GM21381 (cell line): ENCODE measurements around the gene RHBDL1.

Experiments used
- ATAC-seq: cut with Tn5 transposase; IDR thresholded peaks from one replicate; pipeline ENCODE4 v1.9.1; 2021; ENCODE audit warnings: mild to moderate bottlenecking, moderate library complexity; ENCODE audit not compliant: unreplicated experiment

Gene RHBDL1

DNA sequence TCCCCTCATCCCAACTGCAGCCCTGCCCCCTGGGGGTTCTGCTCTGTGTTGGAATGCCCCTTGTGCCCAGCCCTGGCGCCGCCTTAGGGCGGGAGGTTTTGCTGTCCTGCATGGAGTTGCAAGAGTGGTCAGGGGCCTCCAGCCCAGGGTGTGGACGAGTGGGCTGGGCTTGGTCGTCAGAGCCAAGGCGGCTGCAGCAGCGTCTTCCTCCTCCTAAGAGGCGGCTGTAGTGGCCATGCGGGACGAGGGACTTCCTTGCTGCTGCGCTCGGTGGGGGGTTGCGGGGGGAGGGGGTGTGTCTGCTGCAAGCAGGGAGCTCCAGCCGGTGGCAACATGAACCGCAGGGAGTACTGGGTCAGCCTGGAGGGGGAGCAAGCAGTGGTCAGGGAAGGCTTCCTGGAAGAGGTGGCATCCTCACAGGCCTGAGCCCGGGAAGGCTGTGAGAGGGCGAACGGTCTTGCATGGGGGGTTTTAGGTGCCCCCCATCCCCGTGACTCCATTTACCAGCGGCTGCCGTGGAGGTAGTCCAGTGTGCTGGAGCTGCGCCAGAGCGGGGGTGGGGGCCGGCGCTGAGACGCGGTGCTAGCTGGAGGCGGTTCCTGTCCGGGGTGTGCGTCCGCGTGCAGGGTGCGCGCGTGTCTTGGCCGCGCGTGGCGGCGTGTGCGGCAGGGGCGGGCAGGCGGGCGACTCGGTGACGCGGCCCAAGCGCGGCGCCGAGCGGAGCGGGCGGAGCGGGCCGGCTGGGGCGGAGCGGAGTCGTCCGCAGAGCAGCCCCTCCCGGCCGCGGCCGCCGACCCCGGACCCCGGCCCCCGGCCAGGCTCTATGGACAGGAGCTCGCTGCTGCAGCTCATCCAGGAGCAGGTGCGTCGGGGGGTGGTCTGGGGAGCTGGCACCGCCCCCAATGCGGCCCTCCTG lies at the start of gene RHBDL1:
Gene RHBDL1 (plus strand): TSS at position 704 of the 916 bp plus-strand sequence. CDS start 120 bp downstream, at position 824.
- no peak for ATAC-seq

DNA sequence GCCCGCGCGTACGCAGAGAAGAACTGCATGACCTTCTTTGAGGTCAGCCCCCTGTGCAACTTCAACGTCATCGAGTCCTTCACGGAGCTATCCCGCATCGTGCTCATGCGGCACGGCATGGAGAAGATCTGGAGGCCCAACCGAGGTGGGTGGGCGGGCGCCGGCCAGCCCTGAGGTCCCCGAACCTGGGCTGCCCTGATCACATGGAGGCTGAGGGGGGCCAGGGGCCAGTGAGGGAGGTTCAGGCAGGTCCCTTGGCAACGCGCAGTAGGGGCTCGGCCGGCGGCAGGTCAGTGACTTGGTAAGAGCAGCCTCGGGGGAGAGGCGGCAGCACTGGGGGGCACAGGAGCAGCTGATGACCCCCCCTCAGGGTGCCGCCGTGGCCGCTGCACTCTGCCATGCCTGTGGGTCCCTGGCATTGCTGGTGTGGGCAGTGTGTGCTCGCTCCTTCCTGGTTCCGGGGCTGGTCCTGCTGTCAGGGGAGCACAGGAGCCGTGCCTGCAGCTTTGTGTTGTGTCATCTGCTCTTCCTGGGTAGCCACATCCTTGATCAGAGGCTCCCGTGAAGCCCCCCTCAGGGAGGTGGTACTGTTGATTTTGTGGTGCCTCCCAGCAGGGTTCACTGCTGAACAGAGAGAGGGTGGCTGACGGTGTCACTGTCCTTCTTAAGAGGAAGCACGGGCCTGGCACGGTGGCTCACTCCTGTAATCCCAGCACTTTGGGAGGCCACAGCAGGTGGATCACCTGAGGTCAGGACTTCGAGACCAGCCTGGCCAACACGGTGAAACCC lies 49.3 kb upstream of the RHBDL1 start:
- no peak for ATAC-seq

DNA sequence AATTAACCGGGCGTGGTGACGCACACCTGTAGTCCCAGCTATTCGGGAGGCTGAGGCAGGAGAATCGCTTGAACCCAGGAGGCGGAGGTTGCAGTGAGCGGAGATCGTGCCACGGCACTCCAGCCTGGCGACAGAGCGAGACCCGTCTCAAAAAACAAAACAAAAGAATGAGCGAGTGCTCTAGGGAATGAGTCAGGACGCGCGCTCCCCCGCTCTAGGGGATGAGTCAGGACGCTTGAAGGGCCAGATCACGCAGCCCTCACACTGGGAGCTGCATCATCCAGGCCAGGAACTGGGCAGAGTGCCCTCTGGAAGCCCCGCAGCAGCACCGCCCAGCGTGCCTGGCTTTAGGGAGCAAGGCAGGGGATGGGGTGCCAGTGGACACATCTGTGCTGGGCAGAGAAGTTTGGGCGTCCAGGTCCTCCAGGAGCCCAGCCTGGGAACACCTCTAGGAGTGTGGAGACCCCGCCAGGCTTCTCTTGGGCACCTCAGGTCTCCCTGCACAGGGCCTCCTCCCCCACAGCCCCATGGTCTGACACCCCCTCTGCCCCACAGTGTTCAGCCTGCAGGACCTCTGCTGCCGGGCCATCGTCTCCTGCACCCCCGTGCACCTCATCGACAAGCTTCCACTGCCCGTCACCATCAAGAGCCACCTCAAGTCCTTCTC lies 48.6 kb upstream of the RHBDL1 start:
- ATAC-seq = no peak

DNA sequence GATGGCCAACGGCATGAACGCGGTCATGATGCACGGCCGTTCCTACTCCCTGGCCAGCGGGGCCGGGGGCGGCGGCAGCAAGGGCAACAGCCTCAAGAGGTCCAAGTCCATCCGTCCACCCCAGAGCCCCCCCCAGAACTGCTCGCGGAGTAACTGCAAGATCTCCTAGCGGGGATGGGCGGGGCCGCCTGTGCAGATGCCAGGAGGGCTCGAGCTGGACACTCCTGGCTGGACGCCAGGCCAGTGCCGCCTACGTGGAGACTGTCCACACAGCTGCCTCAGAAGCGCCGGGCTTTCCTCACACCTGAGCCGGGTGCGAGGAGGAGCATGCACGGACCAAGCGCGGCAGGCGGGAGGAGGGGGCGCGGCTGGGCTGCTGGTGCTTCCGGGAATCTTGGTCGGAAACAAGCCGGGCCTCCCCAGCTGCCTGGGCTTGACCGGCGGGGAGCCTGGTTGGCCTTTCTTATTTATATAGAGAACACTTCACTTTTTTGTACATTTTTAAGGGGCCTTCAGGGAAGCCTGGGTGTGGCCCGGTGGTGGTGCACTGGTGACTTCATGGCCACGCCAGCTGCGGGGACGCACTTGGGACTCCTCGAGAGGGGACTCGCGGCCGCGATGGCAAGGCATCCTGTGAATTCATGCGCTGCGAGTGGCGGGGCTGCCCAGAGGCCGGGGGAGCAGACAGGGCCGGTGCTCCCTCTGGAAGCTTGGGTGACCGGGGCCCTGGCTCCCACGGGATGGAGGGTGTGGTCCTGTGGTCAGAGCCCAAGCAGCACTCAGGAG lies 47.8 kb upstream of the RHBDL1 start:
- no peak for ATAC-seq

DNA sequence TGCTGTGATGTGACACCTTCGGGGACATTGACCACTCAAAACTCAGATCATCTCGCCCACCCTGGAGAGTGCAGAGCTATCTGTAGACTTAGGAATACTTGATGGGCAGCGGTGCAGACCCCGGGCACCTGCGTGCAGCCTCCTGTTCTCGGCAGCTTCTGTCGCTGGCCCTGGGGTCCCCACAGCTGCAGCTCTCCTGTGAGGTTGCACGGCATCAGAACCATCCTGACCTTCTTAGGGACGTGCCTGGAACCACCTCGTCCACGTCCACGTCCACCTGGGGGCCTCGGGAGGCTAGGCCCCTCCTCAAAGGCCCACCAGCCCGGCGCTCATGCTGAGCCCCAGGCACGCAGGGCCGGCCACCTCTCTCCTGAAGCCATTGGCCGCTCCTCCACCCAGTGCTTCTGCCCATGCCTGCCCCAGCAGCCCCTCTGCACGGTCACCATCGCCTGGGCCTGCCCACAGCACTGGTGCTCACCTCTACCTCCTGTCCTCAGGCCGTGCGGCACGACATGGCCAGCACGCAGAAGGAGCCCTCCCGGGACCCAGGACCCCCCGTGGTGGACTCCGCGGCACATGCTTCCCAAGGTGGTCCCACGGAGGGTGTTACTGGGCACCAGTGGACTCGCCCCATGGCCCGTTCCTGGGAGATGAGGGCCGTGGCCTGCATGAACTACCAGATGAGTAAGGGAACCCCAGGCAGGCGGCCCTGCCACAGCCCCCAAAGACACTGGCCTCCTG lies 47.0 kb upstream of the RHBDL1 start:
- ATAC-seq = no peak

DNA sequence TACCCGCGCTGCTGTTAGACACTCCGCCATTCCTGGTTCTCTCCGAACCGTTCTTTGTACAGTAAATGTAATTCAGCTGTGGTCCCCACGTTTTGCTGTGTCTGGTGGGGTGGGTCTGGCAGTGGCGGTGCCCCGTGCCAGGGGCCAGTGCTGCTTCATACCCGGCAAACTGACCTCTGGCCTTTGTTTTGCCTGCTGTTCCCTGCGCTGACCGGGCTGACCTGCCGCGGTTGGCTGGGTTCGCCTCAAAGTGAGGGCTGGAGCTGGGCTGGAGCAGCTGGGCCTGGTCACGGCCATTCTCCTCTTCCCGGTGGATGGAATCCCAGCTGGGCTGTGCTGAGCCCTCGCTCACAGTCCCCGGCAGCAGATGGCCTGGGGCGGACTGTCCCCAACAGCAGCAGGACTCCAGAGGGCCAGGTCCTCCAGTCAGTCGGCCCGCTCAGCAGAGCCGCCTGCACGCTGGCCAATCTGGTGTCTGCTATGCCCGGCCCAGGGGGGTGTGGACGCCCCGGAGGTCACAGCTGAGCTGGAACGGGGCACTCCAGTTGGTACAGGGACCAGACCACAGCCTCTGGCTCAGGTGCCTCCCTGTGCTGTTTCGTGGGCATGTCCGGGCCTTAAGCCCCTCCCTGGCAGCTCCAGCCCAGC lies 46.2 kb upstream of the RHBDL1 start:
- ATAC-seq = no peak

DNA sequence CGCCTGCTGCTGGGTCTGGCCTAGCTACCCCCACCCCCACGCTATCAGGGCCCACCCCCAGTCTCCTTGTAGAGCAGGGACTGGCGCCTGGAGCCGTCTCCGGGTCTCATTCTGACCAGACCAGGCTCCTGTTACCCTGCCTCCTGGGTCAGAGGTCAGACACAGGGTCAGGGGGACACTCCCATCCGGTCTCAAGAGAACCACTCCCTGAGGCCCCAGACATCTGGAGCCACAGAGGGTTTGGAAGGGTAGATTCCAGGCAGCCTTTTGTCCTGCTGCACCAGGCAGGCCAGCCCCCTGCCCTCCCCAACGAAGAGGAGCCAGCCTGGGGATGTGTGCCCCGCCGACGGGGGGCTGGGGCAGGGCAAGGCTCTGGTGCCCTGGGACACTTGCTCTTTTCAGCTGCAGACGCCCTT lies 45.6 kb upstream of the RHBDL1 start:
- ATAC-seq = no peak

DNA sequence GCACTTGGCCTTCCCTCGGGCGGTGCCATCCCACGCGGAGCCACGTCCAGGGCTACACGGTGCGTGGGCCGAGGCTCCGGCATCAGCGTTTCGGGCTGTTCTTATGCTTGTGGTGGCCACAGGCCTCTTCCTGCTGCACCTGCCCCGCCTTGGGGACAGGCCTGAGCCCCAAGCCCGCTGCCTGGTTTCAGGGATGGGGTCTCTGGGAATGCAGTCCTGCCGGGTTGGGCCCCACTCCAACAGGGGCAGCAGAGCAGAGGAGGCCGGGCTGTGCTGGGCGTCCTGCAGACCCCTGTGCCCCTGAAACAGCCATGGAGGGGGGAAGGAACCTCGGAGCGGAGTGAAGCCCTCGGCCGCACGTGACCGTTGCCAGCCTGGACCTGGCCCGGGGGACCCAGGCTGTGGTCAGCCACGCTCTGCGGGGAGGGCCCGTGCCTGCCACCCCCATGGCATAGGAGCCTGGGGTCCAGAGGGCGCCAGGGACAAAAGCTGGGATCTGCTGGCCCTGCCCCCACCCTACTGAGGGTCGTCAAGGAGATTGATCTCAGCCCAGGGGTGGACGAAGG lies 45.1 kb upstream of the RHBDL1 start:
- ATAC-seq = no peak

DNA sequence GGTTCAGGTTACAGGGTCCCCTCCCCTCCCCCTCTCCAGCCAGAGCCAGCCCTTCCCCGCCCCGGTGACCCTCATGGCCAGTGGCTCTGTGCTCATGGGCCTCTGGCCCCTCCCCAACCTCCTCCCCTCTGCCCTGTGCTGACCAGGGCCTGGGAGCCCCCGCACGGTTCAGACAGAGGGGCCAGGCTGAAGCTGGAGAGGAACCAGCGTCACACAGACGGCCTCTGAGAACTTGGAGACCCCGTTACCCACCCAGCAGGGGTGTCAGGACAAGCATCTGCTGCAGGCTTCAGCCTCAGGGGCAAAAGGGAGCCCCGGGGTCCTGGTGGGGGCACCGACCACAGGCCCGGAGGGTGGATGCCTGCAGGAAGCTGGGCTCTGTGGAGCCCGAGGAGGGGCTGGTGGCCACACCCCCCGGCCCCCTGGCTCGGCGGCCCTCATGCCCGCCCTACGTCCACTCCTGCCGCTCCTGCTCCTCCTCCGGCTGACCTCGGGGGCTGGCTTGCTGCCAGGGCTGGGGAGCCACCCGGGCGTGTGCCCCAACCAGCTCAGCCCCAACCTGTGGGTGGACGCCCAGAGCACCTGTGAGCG lies 44.6 kb upstream of the RHBDL1 start, which contains the start of gene WFIKKN1:
Gene WFIKKN1 (plus strand): TSS at position 171 of the 591 bp plus-strand sequence. CDS start 269 bp downstream, at position 440.
- no peak for ATAC-seq

DNA sequence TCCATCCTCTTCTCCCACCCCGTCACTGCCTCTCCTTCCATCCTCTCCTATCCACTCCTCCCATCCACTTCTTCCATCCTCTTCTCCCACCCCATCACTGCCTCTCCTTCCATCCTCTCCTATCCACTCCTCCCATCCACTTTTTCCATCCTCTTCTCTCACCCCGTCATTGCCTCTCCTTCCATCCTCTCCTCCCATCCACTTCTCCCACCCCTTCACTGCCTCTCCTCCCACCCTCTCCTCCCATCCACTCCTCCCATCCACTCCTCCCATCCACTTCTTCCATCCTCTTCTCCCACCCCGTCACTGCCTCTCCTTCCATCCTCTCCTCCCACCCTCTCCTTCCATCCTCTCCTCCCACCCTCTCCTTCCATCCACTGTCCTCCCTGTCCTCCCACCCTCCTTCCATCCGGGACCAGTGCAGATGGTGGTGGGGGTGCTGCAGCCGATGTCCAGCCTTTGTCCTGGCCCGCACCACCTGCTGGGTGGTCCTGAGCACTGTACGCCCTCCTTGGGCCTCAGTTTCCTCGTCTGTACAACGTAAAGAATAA lies 43.6 kb upstream of the RHBDL1 start:
- no peak for ATAC-seq

DNA sequence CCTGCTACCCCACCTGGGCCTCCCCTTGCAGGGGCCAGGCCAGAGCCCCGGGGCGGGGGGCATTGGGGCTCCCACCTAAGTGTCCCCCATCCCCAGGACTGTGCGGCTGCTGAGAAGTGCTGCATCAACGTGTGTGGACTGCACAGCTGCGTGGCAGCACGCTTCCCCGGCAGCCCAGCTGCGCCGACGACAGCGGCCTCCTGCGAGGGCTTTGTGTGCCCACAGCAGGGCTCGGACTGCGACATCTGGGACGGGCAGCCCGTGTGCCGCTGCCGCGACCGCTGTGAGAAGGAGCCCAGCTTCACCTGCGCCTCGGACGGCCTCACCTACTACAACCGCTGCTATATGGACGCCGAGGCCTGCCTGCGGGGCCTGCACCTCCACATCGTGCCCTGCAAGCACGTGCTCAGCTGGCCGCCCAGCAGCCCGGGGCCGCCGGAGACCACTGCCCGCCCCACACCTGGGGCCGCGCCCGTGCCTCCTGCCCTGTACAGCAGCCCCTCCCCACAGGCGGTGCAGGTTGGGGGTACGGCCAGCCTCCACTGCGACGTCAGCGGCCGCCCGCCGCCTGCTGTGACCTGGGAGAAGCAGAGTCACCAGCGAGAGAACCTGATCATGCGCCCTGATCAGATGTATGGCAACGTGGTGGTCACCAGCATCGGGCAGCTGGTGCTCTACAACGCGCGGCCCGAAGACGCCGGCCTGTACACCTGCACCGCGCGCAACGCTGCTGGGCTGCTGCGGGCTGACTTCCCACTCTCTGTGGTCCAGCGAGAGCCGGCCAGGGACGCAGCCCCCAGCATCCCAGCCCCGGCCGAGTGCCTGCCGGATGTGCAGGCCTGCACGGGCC lies 42.8 kb upstream of the RHBDL1 start:
- no peak for ATAC-seq

DNA sequence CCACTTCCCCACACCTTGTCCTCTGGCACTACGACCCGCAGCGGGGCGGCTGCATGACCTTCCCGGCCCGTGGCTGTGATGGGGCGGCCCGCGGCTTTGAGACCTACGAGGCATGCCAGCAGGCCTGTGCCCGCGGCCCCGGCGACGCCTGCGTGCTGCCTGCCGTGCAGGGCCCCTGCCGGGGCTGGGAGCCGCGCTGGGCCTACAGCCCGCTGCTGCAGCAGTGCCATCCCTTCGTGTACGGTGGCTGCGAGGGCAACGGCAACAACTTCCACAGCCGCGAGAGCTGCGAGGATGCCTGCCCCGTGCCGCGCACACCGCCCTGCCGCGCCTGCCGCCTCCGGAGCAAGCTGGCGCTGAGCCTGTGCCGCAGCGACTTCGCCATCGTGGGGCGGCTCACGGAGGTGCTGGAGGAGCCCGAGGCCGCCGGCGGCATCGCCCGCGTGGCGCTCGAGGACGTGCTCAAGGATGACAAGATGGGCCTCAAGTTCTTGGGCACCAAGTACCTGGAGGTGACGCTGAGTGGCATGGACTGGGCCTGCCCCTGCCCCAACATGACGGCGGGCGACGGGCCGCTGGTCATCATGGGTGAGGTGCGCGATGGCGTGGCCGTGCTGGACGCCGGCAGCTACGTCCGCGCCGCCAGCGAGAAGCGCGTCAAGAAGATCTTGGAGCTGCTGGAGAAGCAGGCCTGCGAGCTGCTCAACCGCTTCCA lies 42.0 kb upstream of the RHBDL1 start:
- no peak for ATAC-seq

DNA sequence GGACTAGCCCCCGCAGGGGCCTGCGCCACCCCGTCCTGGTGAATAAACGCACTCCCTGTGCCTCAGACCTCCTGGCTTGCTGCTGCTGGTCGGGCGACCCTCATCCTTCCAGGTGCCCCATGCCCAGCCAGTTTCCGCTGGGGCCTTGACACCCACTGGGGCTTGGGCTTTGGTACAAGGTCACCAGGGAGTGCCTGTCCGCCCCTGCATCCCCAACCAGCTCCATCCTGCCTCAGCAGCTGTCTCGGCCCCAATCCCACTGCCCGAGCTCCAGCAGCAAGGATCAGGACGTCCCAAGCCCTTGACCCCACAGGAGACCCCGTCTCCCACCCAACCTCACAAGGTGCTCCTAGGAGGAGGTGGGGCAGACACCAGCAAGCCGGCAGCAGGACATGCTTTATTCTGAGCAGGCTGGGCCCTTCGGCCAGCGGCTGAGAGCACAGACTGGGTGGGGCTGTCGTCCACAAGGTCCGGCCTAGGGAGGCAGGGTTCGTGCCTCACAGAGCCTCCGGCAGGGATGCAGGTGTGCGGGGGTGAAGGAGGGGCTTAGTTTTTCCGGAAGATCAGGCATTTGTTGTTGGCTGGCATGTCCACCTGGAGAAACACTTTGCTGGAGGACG lies 41.3 kb upstream of the RHBDL1 start:
- no peak for ATAC-seq

DNA sequence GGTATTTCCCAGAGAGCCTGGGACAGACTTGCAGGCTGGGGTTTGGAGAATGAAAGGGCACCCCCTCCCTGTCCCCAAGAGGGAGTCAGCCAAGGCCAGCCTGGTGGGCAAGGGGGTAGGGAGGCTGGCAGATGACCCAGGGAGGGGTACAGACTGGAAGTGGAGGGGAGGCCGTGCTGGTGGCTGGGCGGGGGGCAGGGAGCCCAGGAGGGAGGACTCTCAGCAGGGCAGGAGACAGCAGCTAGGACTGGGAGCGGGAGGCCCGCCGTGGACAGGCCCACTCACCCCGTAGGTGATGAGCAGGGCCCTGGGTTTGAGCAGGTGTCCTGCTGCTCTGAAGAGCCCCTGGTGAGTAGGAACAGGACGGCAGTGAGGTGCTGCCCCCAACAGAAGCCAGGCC lies 40.5 kb upstream of the RHBDL1 start:
- no peak for ATAC-seq

DNA sequence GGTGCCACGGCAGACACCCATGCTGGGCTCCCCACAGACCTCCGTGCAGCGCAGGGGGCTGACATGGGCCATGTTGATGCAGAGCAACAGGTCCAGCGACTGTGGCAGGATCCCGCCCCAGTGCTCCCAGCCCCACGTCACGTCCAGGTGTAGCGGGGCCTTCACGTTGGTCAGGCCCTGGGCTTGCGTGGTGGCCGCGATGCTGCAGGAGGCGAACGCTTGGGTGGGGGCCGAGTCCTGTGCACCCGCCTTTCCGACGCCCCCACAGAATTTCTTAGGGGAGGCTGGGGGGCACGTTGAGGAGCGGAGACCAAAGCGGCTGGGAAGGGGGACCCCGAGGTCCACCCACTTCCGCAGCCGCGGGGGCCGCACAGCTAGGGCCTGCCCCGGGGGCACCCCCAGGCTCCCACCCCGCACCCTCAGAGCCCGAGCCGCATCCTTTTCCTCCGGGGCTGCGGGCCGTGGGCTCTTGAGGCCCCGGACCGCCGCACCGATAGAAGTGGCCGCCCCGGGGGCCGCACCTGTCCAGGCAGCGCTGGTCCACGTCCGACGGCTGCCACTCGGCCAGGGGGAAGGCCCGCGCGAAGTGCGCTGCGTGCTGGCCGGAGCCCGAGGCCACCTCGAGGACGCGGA lies 39.8 kb upstream of the RHBDL1 start:
- peak; percentile 2 for ATAC-seq
